ENCODE results near the gene NID2. TPM values are rescaled to one million over a fixed set of nuclear protein-coding genes. Genes with fewer than 3 reads are reported as not detected.

Gene NID2
- total RNA-seq, 1 donor, result 146 TPM

GRCh38 chr14:51957950-51958349 is 110.9 kb downstream of the NID2 start:
- DNase-seq (ENCODE audit: low read depth), result no peak
- no peak overlapping the region for H3K4me3 ChIP-seq (ENCODE audit: low read depth, low read length)
- TF ChIP-seq CTCF (IDR thresholded peaks at IDR 0.05; ENCODE audit: insufficient read depth, low read depth, low read length), result no peak

Other genes starting within 250 kb of the NID2 start
- gene GNG2, start 208.4 kb downstream of the NID2 start, total RNA-seq, result 4.3 and 12.9 TPM in 2 replicates
- 49.3 and 64.3 TPM in 2 replicates for gene RTRAF, start 79.5 kb downstream of the NID2 start, total RNA-seq
- 0.32 TPM in 1 of 2 replicates, not detected in the other for gene PTGDR, start 198.6 kb upstream of the NID2 start, total RNA-seq
- 1.3 and 5.2 TPM in 2 replicates for gene PTGER2, start 245.3 kb upstream of the NID2 start, total RNA-seq